B cell (primary cell): ENCODE measurements around the gene ZNF302. TPM values are rescaled to one million over a fixed set of nuclear protein-coding genes. Genes with fewer than 3 reads are reported as not detected.

Source experiments
- ATAC-seq: fragments of 200-7000 bp; cut with Tn5 transposase; one replicate; pipeline ENCODE4 v1.10.0; 2021; ENCODE audit warnings: low read depth, mild to moderate bottlenecking, moderate number of reproducible peaks, moderate library complexity
- CTCF ChIA-PET: fragments of 350-600 bp; sonication (Branson Sonifier 250); formaldehyde crosslinking; loops from one replicate; lab custom pipeline; 2021; ENCODE audit warnings: antibody characterized with exemption, inconsistent platforms; lab: Charles Lee
- POLR2A ChIA-PET: fragments of 350-600 bp; sonication (Branson Sonifier 250); formaldehyde crosslinking; loops from one replicate; lab custom pipeline; 2021; ENCODE audit warnings: antibody characterized with exemption; lab: Charles Lee
- DNase-seq: peaks from one replicate; pipeline ENCODE4 v3.0.0; 2013
- H2AFZ ChIP-seq: 2 replicates; pipeline ENCODE4 v1.6.1; 2012; ENCODE audit warnings: mild to moderate bottlenecking, low read depth, low read length; ENCODE audit not compliant: insufficient read depth, poor library complexity, severe bottlenecking
- H3K27ac ChIP-seq, 2 donors: 1 replicate in 1 of 2; 2 replicates in 1 of 2; pipeline ENCODE4 v1.5.1; 2012 to 2013; ENCODE audit warnings: low read length in 2 of 2, mild to moderate bottlenecking in 2 of 2, moderate library complexity in 1 of 2
- H3K27me3 ChIP-seq, 4 experiments: fragments of 200-600 bp in 1 of 4; sonication (generic) in 1 of 4; replicated peaks in 1 of 4; 1 replicate in 2 of 4; 2 replicates in 2 of 4; pipeline versions ENCODE4 v1.6.1 to v1.7.0; 2013 to 2016; ENCODE audit warnings: low read length in 3 of 4, mild to moderate bottlenecking in 2 of 4, mixed read lengths in 1 of 4, moderate library complexity in 1 of 4; ENCODE audit not compliant: insufficient read depth in 4 of 4, control insufficient read depth in 3 of 4; ENCODE audit errors: control extremely low read depth in 1 of 4
- H3K36me3 ChIP-seq, 2 experiments: replicated peaks in 1 of 2; 1 replicate in 1 of 2; 2 replicates in 1 of 2; pipeline versions ENCODE4 v1.6.1 to v1.7.1; 2013; ENCODE audit warnings: low read length in 1 of 2; ENCODE audit not compliant: insufficient read depth in 2 of 2, control insufficient read depth in 1 of 2; ENCODE audit errors: control extremely low read depth in 1 of 2, extremely low read depth in 1 of 2
- H3K4me1 ChIP-seq, 2 donors: fragments of 200-600 bp in 1 of 2; sonication (generic) in 1 of 2; 1 replicate in 1 of 2; 2 replicates in 1 of 2; pipeline versions ENCODE4 v1.5.1 to v1.6.1; 2013 to 2017; ENCODE audit warnings: low read length in 2 of 2; ENCODE audit not compliant: control insufficient read depth in 2 of 2, insufficient read depth in 2 of 2
- H3K4me2 ChIP-seq: replicated peaks from 2 replicates; pipeline ENCODE3; 2012; ENCODE audit warnings: mild to moderate bottlenecking, low read depth, low read length; ENCODE audit not compliant: poor library complexity, severe bottlenecking
- H3K4me3 ChIP-seq, 5 experiments: fragments of 200-600 bp in 1 of 5; sonication (generic) in 1 of 5; 1 replicate in 3 of 5; 2 replicates in 2 of 5; pipeline versions ENCODE4 v1.5.1 to v1.7.0; 2011 to 2016; ENCODE audit warnings: low read length in 4 of 5, mild to moderate bottlenecking in 4 of 5, low read depth in 2 of 5, control low read depth in 1 of 5, moderate library complexity in 1 of 5; ENCODE audit not compliant: insufficient read depth in 1 of 5; ENCODE audit errors: control extremely low read depth in 1 of 5, extremely low read depth in 1 of 5
- H3K79me2 ChIP-seq: fragments of 200-600 bp; sonication (generic); one replicate; pipeline ENCODE4 v1.6.0; 2016; ENCODE audit warnings: low read length; ENCODE audit not compliant: control insufficient read depth, insufficient read depth
- H3K9ac ChIP-seq: fragments of 200-600 bp; sonication (generic); 2 replicates; pipeline ENCODE4 v1.6.1; 2017; ENCODE audit warnings: mild to moderate bottlenecking, low read length, moderate library complexity
- H3K9me3 ChIP-seq, 3 donors: one replicate each; pipeline versions ENCODE4 v1.6.1 to v1.7.1; 2013; ENCODE audit warnings: low read length in 2 of 3; ENCODE audit not compliant: control insufficient read depth in 2 of 3, insufficient read depth in 1 of 3; ENCODE audit errors: control extremely low read depth in 1 of 3
- H4K20me1 ChIP-seq: 2 replicates; pipeline ENCODE4 v1.6.0; 2012; ENCODE audit warnings: mild to moderate bottlenecking, low read length; ENCODE audit not compliant: insufficient read depth, control insufficient read depth, poor library complexity, severe bottlenecking
- H3K27ac Mint-ChIP-seq: one replicate; pipeline ENCODE4 v1.8.0; 2021; ENCODE audit warnings: mixed read lengths
- H3K27me3 Mint-ChIP-seq: one replicate; pipeline ENCODE4 v1.8.0; 2021; ENCODE audit warnings: mixed read lengths
- H3K4me1 Mint-ChIP-seq: one replicate; pipeline ENCODE4 v1.8.0; 2021; ENCODE audit warnings: mixed read lengths
- H3K4me3 Mint-ChIP-seq: one replicate; pipeline ENCODE4 v1.8.0; 2021; ENCODE audit warnings: mixed read lengths
- H3K9me3 Mint-ChIP-seq: one replicate; pipeline ENCODE4 v1.8.0; 2022; ENCODE audit warnings: mixed read lengths; ENCODE audit not compliant: insufficient read depth
- CTCF ChIP-seq: fragments of 200-600 bp; IDR thresholded peaks from one replicate; pipeline ENCODE4 v1.8.0; 2022; ENCODE audit warnings: antibody characterized with exemption, mild to moderate bottlenecking
- EZH2 ChIP-seq: IDR thresholded peaks from 2 replicates; pipeline ENCODE4 v1.6.1; 2012; ENCODE audit warnings: borderline replicate concordance, low read depth, mild to moderate bottlenecking, moderate library complexity, low read length; ENCODE audit not compliant: insufficient read depth, poor library complexity, severe bottlenecking
- WGBS: methylation state at CpG from one replicate; pipeline ENCODE4 v1.1.5; 2013; ENCODE audit warnings: missing lambda C conversion rate; ENCODE audit not compliant: insufficient coverage; 5-methylcytosine and 5-hydroxymethylcytosine counted together
- intact Hi-C: fragments of 100-400 bp; cut with micrococcal nuclease; formaldehyde crosslinking; loops from one replicate; pipeline ENCODE4 v1.10.0; 2022
- polyA plus RNA-seq: library from polyadenylated mRNA; depleted of rRNA; stranded (reverse); fragments of >200 nt; gene quantifications from 2 replicates; pipeline ENCODE4 v1.2.3, GENCODE V29; 2012
- total RNA-seq, 2 donors: library from RNA; stranded (reverse); fragments of 120-200 nt in 1 of 2; gene quantifications; 1 replicate in 1 of 2; 2 replicates in 1 of 2; pipeline versions ENCODE4 v1.2.3 to v1.2.4, GENCODE V29; 2013 to 2022

Gene ZNF302
- total and polyA plus RNA-seq, 2 donors (not counting 1 experiment from before 2014, with no cell fraction given) = 20.4 to 48.4 TPM

- Histone ChIP-seq H3K4me1 (no peaks in the 10 kb centered on the region), H4K20me1 (no peaks in the 10 kb centered on the region), H3K4me2 (no peak overlapping the region), H3K27me3 (peaks cover 0 to 11% (median 4%) of the 10 kb centered on the region in 4 experiments), H3K9ac (no peak overlapping the region), H3K36me3 (no peaks in the 10 kb centered on the region), H3K4me3 (no peak overlapping the region), H3K27ac (no peak overlapping the region), H2AFZ (no peak overlapping the region), H3K9me3 (peaks cover 0 to 8% (median 2%) of the 10 kb centered on the region in 3 donors), H3K79me2 (no peaks in the 10 kb centered on the region)
- TF ChIP-seq CTCF (no peak), EZH2 (no peak)
- Mint-ChIP-seq H3K27me3 (peaks cover 14% of the 10 kb centered on the region), H3K27ac (no peak overlapping the region), H3K9me3 (peaks cover 3% of the 10 kb centered on the region), H3K4me1 (no peaks in the 10 kb centered on the region), H3K4me3 (no peak overlapping the region)
- DNase-seq (no peak), ATAC-seq (no peak)
- CTCF ChIA-PET = no interaction called here
- intact Hi-C loops = no loop called here
- POLR2A ChIA-PET = no interaction called here
- no CpG with 5 or more reads among the region's 2 CpGs for whole genome bisulfite sequencing
Measured at GRCh38 chr19:34692549-34692948, 15.1 kb downstream of the ZNF302 start.

GRCh38 chr19:34707661-34708060, 30.2 kb downstream of the ZNF302 start:
- WGBS = 83% methylated on average over 2 of the region's 2 CpGs
- Histone ChIP-seq H3K27ac (no peak overlapping the region), H2AFZ (no peak overlapping the region), H4K20me1 (no peaks in the 10 kb centered on the region), H3K36me3 (no peaks in the 10 kb centered on the region), H3K4me1 (no peaks in the 10 kb centered on the region), H3K27me3 (peaks cover 0 to 5% (median 0%) of the 10 kb centered on the region in 4 experiments), H3K4me2 (no peak overlapping the region), H3K4me3 (no peak overlapping the region), H3K9ac (no peak overlapping the region), H3K9me3 (peaks cover 0 to 13% (median 2%) of the 10 kb centered on the region in 3 donors), H3K79me2 (no peaks in the 10 kb centered on the region)
- ChIA-PET POLR2A (no interaction called here), CTCF (interaction anchor here (9.1 kb wide), 1 partner anchor 68 kb away, joined by 111 read pairs; no protein-coding TSS in a partner anchor)
- TF ChIP-seq CTCF (no peak), EZH2 (no peak)
- peaks cover 2% of the 10 kb centered on the region for H3K9me3 Mint-ChIP-seq
- intact Hi-C loops = no loop called here
- peaks cover 30% of the 10 kb centered on the region for H3K27me3 Mint-ChIP-seq
- no peak overlapping the region for H3K27ac Mint-ChIP-seq
- H3K4me1 Mint-ChIP-seq = no peaks in the 10 kb centered on the region
- no peak for DNase-seq
- no peak overlapping the region for H3K4me3 Mint-ChIP-seq
- no peak for ATAC-seq
